MM.1S (cell line): Measurements from ENCODE around the gene TMEM40.
"Not testable (repeated sequence)": the region's sequence is repeated elsewhere in the genome, so short reads cannot be mapped to it uniquely, and the experiment has no call there.

Experiments
- DNase-seq: peaks from one replicate; pipeline ENCODE4 v3.0.0-alpha.2; 2015
- H2AFZ ChIP-seq: fragments of 300-600 bp; sonication (generic); 2 replicates; pipeline ENCODE4 v1.6.0; 2016; ENCODE audit warnings: antibody characterized with exemption, low read length
- H3F3A ChIP-seq: fragments of 300-600 bp; sonication (generic); 2 replicates; pipeline ENCODE4 v1.6.1; 2016; ENCODE audit warnings: mild to moderate bottlenecking, antibody characterized with exemption, low read length, moderate library complexity, mixed read lengths; ENCODE audit not compliant: insufficient read depth
- H3K27ac ChIP-seq: fragments of 300-600 bp; sonication (generic); 2 replicates; pipeline ENCODE4 v1.5.1; 2016; ENCODE audit warnings: mild to moderate bottlenecking, low read length
- H3K27me3 ChIP-seq: fragments of 300-600 bp; sonication (generic); replicated peaks from 2 replicates; pipeline ENCODE4 v1.6.0; 2016; ENCODE audit warnings: low read length; ENCODE audit not compliant: insufficient read depth
- H3K36me3 ChIP-seq: fragments of 300-600 bp; sonication (generic); replicated peaks from 2 replicates; pipeline ENCODE4 v1.6.1; 2016; ENCODE audit warnings: mild to moderate bottlenecking, low read length, mixed read lengths; ENCODE audit not compliant: insufficient read depth
- H3K4me1 ChIP-seq: fragments of 300-600 bp; sonication (generic); 2 replicates; pipeline ENCODE4 v1.6.1; 2016; ENCODE audit warnings: low read length, mixed read lengths
- H3K4me2 ChIP-seq: fragments of 300-600 bp; sonication (generic); 2 replicates; pipeline ENCODE4 v1.6.0; 2016; ENCODE audit warnings: low read depth, low read length
- H3K4me3 ChIP-seq: fragments of 300-600 bp; sonication (generic); 2 replicates; pipeline ENCODE4 v1.5.1; 2016; ENCODE audit warnings: low read length, mixed read lengths
- H3K79me2 ChIP-seq: fragments of 300-600 bp; sonication (generic); 2 replicates; pipeline ENCODE4 v1.6.1; 2016; ENCODE audit warnings: mixed run types, low read length, mixed read lengths
- H3K9ac ChIP-seq: fragments of 300-600 bp; sonication (generic); 2 replicates; pipeline ENCODE4 v1.6.1; 2016; ENCODE audit warnings: low read length, mixed read lengths
- H3K9me2 ChIP-seq: fragments of 300-600 bp; sonication (generic); replicated peaks from 2 replicates; pipeline ENCODE4 v1.6.1; 2016; ENCODE audit warnings: mild to moderate bottlenecking, low read length, mixed read lengths; ENCODE audit not compliant: insufficient read depth
- H3K9me3 ChIP-seq: fragments of 300-600 bp; sonication (generic); replicated peaks from 2 replicates; pipeline ENCODE4 v1.6.1; 2016; ENCODE audit warnings: mild to moderate bottlenecking, low read length, mixed read lengths; ENCODE audit not compliant: insufficient read depth
- H4K20me1 ChIP-seq: fragments of 300-600 bp; sonication (generic); 2 replicates; pipeline ENCODE4 v1.6.1; 2016; ENCODE audit warnings: mild to moderate bottlenecking, low read length, moderate library complexity, mixed read lengths; ENCODE audit not compliant: insufficient read depth
- CTCF ChIP-seq: fragments of 300-600 bp; sonication (generic); IDR thresholded peaks from 2 replicates; pipeline ENCODE4 v1.5.1; 2016; ENCODE audit warnings: antibody characterized with exemption, low read length, mixed read lengths
- EZH2 ChIP-seq: fragments of 300-600 bp; sonication (generic); optimal IDR thresholded peaks from 2 replicates; pipeline ENCODE3; 2017; ENCODE audit warnings: low read depth, mild to moderate bottlenecking, antibody characterized with exemption, low read length, mixed read lengths
- EZH2phosphoT487 ChIP-seq: fragments of 300-600 bp; sonication (generic); IDR thresholded peaks from 2 replicates; pipeline ENCODE4 v1.6.1; 2018; ENCODE audit warnings: antibody characterized with exemption, low read length

Gene TMEM40

GRCh38 chr3:12727481-12727880, 31.6 kb downstream of the TMEM40 start:
- Histone ChIP-seq H3K27ac (no peak overlapping the region), H2AFZ (no peak overlapping the region), H3K9me2 (no peaks in the 10 kb centered on the region), H3K4me3 (no peak overlapping the region), H3K4me2 (no peak overlapping the region), H4K20me1 (no peaks in the 10 kb centered on the region), H3F3A (no peaks in the 10 kb centered on the region), H3K4me1 (no peaks in the 10 kb centered on the region), H3K36me3 (no peaks in the 10 kb centered on the region), H3K9me3 (no peaks in the 10 kb centered on the region), H3K27me3 (no peaks in the 10 kb centered on the region), H3K79me2 (no peaks in the 10 kb centered on the region), H3K9ac (no peak overlapping the region)
- TF ChIP-seq CTCF = no peak
- TF ChIP-seq EZH2 = no peak
- no peak for TF ChIP-seq EZH2phosphoT487
- DNase-seq = no peak

GRCh38 chr3:12725436-12725835, 33.6 kb downstream of the TMEM40 start:
- Histone ChIP-seq H3K36me3 (no peaks in the 10 kb centered on the region), H3K9me3 (no peaks in the 10 kb centered on the region), H3K27me3 (no peaks in the 10 kb centered on the region), H4K20me1 (no peaks in the 10 kb centered on the region), H3F3A (no peaks in the 10 kb centered on the region), H3K9me2 (no peaks in the 10 kb centered on the region), H3K79me2 (no peaks in the 10 kb centered on the region), H2AFZ (no peak overlapping the region), H3K27ac (no peak overlapping the region), H3K9ac (no peak overlapping the region), H3K4me2 (no peak overlapping the region), H3K4me1 (no peaks in the 10 kb centered on the region), H3K4me3 (no peak overlapping the region)
- no peak for DNase-seq
- TF ChIP-seq EZH2phosphoT487 (no peak), EZH2 (no peak), CTCF (no peak)

DNA sequence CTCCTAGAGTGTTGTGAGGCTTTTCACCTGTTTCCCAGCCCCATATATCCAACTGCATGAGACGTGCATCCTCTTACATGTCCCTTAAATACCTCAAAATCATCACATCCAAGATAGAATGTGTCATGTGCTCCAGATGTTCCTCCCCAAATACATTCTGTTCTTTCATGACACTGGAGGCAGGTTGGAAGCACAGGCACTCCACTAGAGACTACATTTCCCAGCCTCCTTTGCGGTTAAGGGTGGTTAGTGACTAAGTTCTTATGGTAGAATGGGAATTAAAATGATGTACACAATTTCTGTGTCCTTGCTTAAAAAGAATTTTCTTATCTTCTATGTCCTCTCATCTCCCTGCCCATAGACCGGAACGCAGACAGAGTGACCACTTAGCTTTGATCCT, 34.3 kb downstream of the TMEM40 start:
- Histone ChIP-seq H3K27ac (no peak overlapping the region), H3F3A (no peaks in the 10 kb centered on the region), H3K4me2 (no peak overlapping the region), H3K9me3 (no peaks in the 10 kb centered on the region), H4K20me1 (no peaks in the 10 kb centered on the region), H3K27me3 (no peaks in the 10 kb centered on the region), H3K9ac (no peak overlapping the region), H3K79me2 (no peaks in the 10 kb centered on the region), H3K9me2 (no peaks in the 10 kb centered on the region), H3K4me3 (no peak overlapping the region), H3K36me3 (no peaks in the 10 kb centered on the region), H2AFZ (no peak overlapping the region), H3K4me1 (peaks cover 1% of the 10 kb centered on the region; the same call in 1 of the 2 replicates)
- TF ChIP-seq EZH2phosphoT487 (no peak), CTCF (no peak), EZH2 (no peak)
- no peak for DNase-seq

- not testable (repeated sequence) for DNase-seq, H3K4me3 ChIP-seq, H3K27ac ChIP-seq, H4K20me1 ChIP-seq, H3K9ac ChIP-seq, H3K36me3 ChIP-seq, H2AFZ ChIP-seq, H3K9me3 ChIP-seq, H3K79me2 ChIP-seq, H3K4me1 ChIP-seq, H3K9me2 ChIP-seq, H3K27me3 ChIP-seq, H3F3A ChIP-seq, H3K4me2 ChIP-seq
These were observed 35.7 kb downstream of the TMEM40 start for GRCh38 chr3:12723362-12723761.
